Loucy (cell line): ENCODE measurements around the gene MRPL9.

Experiments used
- H2AFZ ChIP-seq: fragments of 200-600 bp; sonication (generic); 2 replicates; pipeline ENCODE4 v1.6.0; 2016; ENCODE audit warnings: antibody characterized with exemption, mild to moderate bottlenecking, low read length, moderate library complexity
- H3F3A ChIP-seq: fragments of 200-600 bp; 2 replicates; pipeline ENCODE4 v1.6.0; 2016; ENCODE audit warnings: antibody characterized with exemption, low read depth, mild to moderate bottlenecking
- H3K27me3 ChIP-seq: fragments of 200-600 bp; sonication (generic); 2 replicates; pipeline ENCODE4 v1.6.1; 2014; ENCODE audit warnings: low read length, mild to moderate bottlenecking; ENCODE audit not compliant: insufficient read depth, poor library complexity, severe bottlenecking
- H3K36me3 ChIP-seq: fragments of 200-600 bp; sonication (generic); 2 replicates; pipeline ENCODE4 v1.6.1; 2016; ENCODE audit warnings: low read length; ENCODE audit not compliant: insufficient read depth
- H3K4me1 ChIP-seq: fragments of 200-600 bp; sonication (generic); 2 replicates; pipeline ENCODE4 v1.5.1; 2014; ENCODE audit warnings: low read length, mild to moderate bottlenecking; ENCODE audit not compliant: insufficient read depth, poor library complexity, severe bottlenecking
- H3K4me2 ChIP-seq: fragments of 200-600 bp; sonication (generic); 2 replicates; pipeline ENCODE4 v1.6.0; 2014; ENCODE audit warnings: antibody characterized with exemption, low read length, low read depth, mild to moderate bottlenecking; ENCODE audit not compliant: poor library complexity, severe bottlenecking
- H3K4me3 ChIP-seq: fragments of 200-600 bp; sonication (generic); 2 replicates; pipeline ENCODE4 v1.5.1; 2014; ENCODE audit warnings: low read length, mild to moderate bottlenecking, mixed read lengths; ENCODE audit not compliant: poor library complexity, severe bottlenecking
- H3K79me2 ChIP-seq: fragments of 200-600 bp; sonication (generic); 2 replicates; pipeline ENCODE4 v1.6.1; 2014; ENCODE audit warnings: low read length; ENCODE audit not compliant: insufficient read depth
- H3K9ac ChIP-seq: fragments of 200-600 bp; sonication (generic); 2 replicates; pipeline ENCODE4 v1.6.0; 2014; ENCODE audit warnings: mild to moderate bottlenecking, low read depth, low read length, moderate library complexity; ENCODE audit not compliant: poor library complexity, severe bottlenecking
- H3K9me2 ChIP-seq: fragments of 200-600 bp; sonication (generic); replicated peaks from 2 replicates; pipeline ENCODE4 v1.6.1; 2016; ENCODE audit warnings: low read depth, low read length, mixed read lengths
- H3K9me3 ChIP-seq: fragments of 200-600 bp; sonication (generic); 2 replicates; pipeline ENCODE4 v1.6.1; 2014; ENCODE audit warnings: mild to moderate bottlenecking, antibody characterized with exemption, low read length, low read depth; ENCODE audit not compliant: insufficient read depth
- H4K20me1 ChIP-seq: fragments of 200-600 bp; sonication (generic); 2 replicates; pipeline ENCODE4 v1.6.0; 2014; ENCODE audit warnings: antibody characterized with exemption, low read length, mild to moderate bottlenecking; ENCODE audit not compliant: insufficient read depth, poor library complexity, severe bottlenecking
- EZH2phosphoT487 ChIP-seq: fragments of 200-600 bp; IDR thresholded peaks from 2 replicates; pipeline ENCODE4 v1.6.1; 2018; ENCODE audit warnings: antibody characterized with exemption, mild to moderate bottlenecking, moderate library complexity, borderline replicate concordance
- TF ChIP-seq, protein P1 (sequence below): fragments of 200-600 bp; sonication (generic); conservative IDR thresholded peaks from 2 replicates; pipeline ENCODE4 v1.5.1; 2014; ENCODE audit warnings: mild to moderate bottlenecking, antibody characterized with exemption, low read length

MRPL9 gene

DNA sequence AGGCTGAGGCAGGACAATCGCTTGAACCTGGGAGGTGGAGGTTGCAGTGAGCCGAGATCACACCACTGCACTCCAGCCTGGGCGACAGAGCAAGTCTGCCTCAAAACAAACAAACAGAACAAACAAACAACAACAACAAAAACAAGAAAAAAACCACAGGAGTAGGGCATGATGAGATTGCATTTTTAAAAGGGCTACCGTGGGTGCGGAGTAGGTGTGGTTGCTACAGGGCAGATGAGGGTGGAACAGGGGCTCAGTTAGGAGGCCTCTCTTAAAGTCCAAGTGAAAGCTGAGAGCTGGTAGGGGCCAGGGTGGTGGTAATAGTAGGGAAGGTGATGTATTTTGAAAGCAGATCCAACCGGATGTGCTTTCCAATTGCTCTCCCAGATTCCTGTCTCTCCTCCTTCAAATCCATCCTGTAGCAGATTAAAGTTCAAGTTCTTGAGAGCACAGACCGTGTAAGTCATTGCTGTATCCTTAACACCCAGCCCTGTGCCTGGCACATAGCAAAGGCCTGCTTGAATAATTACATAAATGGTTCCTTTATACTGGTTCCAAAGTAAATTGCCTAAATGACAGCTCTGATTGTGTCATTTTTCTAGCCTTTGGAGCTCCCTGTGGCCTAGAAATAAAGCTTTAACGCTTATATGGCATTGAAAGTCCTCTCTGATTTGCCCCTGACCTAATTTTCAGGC, 46.1 kb upstream of the MRPL9 start:
- Histone ChIP-seq H3K4me2 (no peak overlapping the region), H3F3A (no peaks in the 10 kb centered on the region), H3K79me2 (no peaks in the 10 kb centered on the region), H3K9ac (no peak overlapping the region), H3K4me3 (no peak overlapping the region), H2AFZ (no peak overlapping the region), H3K27me3 (no peaks in the 10 kb centered on the region), H3K9me3 (no peaks in the 10 kb centered on the region), H3K9me2 (no peaks in the 10 kb centered on the region), H3K36me3 (no peaks in the 10 kb centered on the region), H4K20me1 (no peaks in the 10 kb centered on the region), H3K4me1 (no peaks in the 10 kb centered on the region)
- TF ChIP-seq, protein P1, sequence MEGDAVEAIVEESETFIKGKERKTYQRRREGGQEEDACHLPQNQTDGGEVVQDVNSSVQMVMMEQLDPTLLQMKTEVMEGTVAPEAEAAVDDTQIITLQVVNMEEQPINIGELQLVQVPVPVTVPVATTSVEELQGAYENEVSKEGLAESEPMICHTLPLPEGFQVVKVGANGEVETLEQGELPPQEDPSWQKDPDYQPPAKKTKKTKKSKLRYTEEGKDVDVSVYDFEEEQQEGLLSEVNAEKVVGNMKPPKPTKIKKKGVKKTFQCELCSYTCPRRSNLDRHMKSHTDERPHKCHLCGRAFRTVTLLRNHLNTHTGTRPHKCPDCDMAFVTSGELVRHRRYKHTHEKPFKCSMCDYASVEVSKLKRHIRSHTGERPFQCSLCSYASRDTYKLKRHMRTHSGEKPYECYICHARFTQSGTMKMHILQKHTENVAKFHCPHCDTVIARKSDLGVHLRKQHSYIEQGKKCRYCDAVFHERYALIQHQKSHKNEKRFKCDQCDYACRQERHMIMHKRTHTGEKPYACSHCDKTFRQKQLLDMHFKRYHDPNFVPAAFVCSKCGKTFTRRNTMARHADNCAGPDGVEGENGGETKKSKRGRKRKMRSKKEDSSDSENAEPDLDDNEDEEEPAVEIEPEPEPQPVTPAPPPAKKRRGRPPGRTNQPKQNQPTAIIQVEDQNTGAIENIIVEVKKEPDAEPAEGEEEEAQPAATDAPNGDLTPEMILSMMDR, result no peak
- no peak for TF ChIP-seq EZH2phosphoT487

DNA sequence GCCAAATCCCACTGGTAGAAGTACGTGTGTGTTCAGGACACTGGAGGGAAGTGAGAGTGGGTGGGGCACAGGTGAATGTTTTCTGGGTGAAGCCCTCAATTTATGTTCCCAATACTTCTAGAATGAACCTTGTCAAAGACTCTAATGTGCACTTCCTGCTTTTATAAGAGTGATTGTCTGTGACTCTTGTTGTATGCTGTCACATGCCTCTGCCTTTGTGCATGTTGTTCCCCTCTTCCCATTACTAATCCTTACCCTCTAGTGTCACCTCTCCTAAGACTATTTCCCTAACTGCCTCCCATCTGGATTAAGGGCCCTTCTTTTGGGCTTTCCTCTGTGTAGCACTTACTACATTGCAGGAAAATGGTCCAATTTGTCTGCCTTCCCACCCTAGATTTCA, 44.5 kb upstream of the MRPL9 start:
- Histone ChIP-seq H3K9ac (no peak overlapping the region), H3K9me3 (no peaks in the 10 kb centered on the region)

DNA sequence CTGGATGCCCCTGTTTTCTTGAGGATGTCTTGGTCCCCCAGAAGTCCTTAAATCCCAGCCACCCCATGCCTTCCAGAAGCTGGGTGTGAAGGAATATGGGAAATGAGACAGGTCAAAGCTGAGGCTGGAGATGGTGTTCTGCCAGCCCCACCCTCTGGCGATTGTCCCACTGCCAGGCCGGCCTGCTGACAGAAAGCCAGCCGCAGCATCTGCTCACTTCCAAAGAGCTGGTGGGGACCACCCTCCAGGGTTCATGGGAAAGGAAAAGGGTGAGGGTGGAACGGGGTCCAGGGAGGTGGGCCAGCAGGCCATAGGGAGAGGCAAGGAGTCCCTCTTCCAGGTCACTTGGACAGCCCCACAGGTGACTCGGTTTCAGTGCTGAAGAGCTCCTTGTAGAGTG, 43.8 kb upstream of the MRPL9 start:
- Histone ChIP-seq H4K20me1 (no peaks in the 10 kb centered on the region), H3K9me2 (no peaks in the 10 kb centered on the region), H3K4me1 (no peaks in the 10 kb centered on the region), H3K4me3 (no peak overlapping the region), H2AFZ (no peak overlapping the region), H3K36me3 (no peaks in the 10 kb centered on the region), H3K9me3 (no peaks in the 10 kb centered on the region), H3K27me3 (no peaks in the 10 kb centered on the region), H3F3A (no peaks in the 10 kb centered on the region), H3K79me2 (no peaks in the 10 kb centered on the region), H3K9ac (no peak overlapping the region), H3K4me2 (no peak overlapping the region)
- TF ChIP-seq, protein P1, result no peak
- TF ChIP-seq EZH2phosphoT487, result no peak

More for the DNA sequence above, 44.5 kb upstream of the MRPL9 start:
- TF ChIP-seq, protein P1, result no peak
- TF ChIP-seq EZH2phosphoT487, result no peak
- Histone ChIP-seq H3F3A (no peaks in the 10 kb centered on the region), H3K36me3 (no peaks in the 10 kb centered on the region), H3K4me2 (no peak overlapping the region), H3K9me2 (no peaks in the 10 kb centered on the region), H2AFZ (no peak overlapping the region), H4K20me1 (no peaks in the 10 kb centered on the region), H3K4me1 (no peaks in the 10 kb centered on the region), H3K4me3 (no peak overlapping the region), H3K79me2 (no peaks in the 10 kb centered on the region), H3K27me3 (no peaks in the 10 kb centered on the region)
